ENCODE results near the gene RASD2.
A peak's percentile ranks its signal among the peaks of the same experiment; 100 is the strongest.

RASD2 gene

DNA sequence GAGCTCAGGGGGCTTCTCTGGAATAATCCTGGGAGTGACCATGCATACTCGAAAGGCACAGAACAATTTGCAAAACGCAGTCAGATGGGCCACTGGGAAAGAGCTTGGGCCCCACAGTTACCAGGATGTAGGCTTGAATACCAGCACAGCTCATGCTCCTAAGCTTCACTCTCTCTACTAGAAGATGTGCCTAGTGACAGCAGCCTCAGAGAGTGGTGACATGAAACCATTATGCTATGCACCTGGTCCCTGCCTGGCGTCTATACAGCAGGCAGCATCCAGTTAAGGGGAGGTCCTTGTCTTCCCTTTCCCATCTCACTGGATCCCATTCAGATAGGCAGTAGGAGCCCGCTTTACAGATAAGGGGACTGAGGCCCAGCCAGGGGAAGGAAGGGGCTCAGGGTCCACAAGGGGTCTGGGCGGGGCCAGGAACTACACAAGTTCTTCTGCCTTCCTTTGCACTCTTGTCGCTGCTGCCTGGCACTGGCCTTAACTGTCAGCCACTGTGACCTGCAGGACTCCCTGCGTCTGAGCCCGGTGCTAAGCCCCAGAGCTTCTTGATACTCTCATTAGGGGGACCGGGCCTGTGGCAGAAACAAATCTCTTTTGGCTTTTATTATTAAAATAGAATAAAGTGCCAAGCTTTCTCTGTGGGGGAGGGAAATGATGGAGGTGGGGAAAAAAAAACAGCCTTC, 21.2 kb upstream of the RASD2 start:
- no peak for DNase-seq

DNA sequence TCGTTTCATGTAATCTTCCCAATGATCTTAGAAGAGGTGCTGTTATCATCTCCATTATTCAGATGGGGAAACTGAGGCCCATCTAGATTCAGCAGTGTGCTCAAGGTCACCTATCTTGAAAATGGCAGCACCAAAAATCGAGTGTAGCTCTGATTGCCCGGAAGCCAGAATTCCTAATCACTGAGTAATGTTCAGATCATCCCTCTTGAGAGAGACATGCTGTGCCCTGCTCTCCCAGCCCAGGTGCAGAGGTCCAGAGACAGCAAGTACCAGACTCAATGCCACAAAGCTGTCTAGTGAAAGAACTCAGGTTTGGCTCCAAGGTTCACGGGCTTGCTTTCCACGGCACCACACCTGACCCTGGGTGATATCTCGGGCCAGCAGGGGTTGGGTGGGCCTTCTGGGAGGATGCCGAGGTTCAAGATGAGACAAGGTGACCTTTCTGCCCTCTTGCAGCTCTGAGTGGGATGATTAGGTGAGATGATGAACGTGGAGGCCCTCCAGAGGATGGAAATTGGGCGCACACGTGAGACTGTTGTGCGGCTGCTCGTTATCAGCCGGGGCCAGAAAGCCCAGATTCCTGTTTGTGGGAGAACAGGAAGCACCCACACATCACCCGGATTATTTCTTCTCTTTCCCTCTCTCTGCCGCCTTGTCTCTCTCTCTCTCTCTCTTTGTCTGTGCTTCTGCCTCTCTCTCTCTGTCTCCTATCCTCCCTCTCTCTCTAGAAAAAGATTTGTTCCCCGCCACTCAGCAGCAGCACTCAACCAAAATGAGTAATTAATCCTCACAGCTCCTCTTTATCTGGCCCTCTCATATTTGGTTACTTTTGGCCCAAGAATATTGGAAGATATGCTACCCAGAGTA, 19.0 kb upstream of the RASD2 start:
- DNase-seq = no peak

DNA sequence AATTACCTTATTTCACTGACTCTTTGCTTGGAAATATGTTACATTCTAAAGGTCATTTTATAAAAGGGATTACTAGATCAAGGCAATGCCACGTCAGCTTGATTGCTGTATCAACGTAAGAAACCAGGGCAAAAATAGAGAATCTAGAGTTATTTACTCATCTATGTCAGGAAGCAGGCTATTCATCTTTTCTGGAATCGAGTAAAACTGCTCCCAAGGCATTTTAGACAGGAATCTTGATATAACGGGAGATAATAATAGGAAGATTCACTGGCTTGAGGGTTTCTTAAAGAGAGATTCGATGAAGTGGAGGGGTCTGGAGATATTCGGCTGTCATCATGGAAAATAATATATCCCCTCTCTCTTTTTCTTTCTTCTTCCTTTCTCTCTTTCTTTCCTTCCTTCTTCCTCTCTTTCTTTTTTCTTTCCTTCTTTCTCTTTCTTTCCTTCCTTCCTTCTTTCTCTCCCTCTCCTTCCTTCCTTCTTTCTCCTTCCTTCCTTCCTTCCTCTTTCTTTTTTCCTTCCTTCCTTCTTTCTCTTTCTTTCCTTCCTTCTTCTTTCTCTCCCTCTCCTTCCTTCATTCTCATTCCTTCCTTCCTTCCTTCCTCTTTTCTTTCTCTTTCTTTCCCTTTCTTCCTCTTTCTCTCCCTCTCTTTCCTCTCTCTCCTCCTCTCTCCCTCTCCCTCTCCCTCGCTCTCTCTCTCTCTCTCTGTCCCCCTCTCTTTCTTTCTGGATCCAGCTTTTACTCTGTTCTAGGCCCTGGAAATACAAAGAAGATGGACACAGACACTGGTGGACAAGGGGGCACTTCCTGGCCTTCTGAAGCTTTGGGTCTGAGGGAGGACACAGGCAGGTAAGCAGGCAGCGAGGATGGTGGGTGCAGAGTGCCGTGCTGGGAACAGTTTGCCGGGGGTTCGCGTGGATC, 18.1 kb upstream of the RASD2 start:
- DNase-seq = no peak

DNA sequence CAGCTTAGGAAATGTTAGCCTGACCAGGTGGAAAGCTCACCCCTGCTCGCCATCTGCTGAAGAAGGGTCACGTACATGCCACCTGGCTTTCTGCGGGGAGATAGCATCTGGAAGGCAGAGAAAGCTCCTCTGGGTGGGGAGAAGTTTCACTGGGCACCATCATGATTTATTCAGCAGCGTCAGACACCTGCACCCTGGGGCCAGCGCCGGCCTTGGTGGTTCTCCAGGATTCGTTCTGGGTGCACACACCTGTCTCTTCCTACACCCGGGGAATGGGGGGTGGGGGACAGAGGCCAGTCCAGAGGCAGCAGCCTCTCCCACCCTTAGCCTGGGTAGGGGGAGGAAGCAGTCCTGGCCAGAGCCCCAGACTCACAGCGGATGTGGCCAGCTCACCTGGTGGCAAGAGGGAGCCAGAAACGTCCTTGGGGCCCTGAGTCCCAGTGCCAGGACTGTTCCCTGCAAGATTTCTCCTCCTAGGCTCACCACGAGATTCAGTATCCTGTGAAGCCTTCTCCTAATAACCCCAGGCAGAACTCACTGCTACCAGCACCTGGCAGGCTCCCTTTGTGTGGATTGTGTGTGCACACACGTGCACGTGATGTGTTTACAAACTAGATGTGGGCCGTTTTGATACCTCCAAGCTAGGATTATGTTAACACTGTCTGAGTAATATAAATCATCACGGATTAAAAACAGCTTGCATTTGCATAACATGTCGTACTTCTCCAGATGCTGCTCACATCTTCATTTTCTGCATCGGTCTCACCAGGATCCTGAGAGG, 17.3 kb upstream of the RASD2 start:
- no peak for DNase-seq

DNA sequence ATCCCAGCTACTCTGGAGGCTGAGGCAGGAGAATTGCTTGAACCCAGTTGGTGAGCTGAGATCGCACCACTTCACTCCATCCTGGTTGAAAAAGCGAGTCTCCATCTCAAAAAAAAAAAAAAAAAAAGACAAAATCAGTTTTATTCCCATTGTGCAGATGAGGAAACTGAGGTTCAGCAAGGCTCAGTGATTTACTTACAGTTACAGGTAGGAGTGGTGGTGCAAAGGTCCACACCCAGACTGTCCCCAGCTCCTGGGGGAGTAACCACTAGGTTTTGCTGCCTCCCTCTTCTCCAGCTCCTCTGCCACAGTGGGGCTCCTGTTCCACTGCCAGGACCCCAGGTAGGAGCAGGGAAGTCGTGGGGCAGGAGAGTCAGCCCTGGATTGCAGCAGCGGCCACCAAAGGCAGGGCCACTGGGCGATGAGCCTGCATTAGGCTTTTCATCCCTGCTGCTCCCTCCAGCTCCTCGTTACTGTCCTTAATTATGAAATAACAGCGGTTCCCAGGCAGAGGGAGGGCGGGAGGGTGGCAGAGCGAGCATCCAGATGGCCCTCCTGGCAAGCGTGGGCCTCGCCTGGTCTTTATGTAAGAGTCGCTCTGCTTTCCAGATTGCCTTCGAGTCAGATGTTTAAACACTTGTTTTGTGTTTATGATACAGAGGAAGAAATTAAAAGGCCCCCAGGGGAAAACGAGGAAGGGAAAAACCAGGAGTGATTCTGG, 15.5 kb upstream of the RASD2 start:
- no peak for DNase-seq

DNA sequence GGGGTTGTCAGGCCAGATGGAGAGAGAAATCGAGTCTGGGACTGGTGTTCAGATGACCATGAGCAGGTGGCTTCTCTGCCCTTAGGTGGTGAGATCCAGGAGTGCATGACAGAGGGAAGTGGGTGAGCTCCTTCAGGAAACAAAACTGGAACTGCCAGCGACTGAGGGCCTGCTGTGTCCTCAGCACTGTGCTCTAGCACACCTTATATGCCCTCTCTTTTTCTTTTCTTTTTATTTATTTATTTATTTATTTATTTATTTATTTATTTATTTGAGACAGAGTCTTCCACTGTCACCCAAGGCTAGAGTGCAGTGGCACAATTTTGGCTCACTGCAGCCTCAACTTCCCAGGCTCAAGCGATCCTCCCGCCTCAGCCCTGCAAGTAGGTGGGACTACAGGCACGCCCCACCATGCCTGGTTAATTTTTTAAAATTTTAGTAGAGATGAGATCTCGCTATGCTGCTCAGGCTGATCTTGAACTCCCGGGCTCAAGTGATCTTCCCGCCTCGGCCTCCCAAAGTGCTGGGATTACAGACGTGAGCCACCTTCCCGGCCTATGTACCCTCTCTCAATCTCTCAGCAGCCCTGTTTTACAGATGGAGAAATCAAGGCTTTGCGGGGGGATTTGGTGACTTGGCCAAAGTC, 14.8 kb upstream of the RASD2 start:
- DNase-seq = no peak

DNA sequence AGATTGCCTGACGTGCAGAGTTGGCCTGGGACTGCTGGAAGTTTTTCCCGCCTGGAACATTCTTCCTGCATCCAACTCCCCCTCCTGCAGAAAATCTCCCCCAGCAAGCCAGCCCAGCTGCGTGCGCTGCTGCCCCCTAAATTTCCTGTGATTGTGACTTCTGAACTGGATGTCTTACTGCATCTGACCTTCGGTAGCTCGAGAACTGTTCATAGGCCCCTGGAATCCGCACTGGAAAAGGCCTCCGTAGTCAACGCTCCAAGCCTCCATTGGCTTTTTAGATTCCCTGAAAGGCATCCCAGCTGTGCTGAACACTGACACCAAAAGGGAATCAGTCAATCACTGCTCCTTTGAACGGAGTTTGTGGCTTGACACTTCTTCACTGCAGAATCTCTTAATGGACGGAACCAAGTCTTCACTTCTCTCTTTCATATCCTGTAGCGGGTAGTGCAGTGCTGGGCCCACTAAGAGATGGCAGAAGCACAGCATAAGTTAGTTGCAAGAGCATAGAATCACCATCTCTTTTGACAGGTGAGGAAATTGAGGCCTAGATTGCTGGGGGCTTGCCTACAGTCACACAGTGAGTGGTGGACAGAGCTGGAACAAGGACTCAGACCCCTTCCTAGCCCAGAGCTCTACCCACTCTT, 14.2 kb upstream of the RASD2 start:
- DNase-seq = no peak

DNA sequence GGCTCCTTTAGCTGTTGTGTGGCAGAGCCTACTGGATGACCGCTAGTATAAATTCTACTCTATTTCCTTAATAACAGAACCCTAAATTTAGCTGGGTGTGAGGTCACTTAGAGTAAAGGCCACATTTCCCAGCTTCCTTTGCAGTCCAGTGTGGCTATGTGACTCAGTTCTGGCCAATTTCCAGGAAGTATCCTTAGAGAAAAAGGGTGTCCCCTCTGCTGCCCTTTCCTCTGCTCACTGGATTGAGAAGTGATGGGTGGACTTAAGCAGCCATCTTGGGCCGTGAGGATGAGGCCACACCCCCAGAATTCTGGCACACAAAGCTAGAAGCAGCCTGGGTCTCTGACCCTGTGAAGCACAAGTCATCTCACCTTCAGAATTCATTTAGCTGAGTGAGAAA, 11.7 kb upstream of the RASD2 start:
- no peak for DNase-seq

DNA sequence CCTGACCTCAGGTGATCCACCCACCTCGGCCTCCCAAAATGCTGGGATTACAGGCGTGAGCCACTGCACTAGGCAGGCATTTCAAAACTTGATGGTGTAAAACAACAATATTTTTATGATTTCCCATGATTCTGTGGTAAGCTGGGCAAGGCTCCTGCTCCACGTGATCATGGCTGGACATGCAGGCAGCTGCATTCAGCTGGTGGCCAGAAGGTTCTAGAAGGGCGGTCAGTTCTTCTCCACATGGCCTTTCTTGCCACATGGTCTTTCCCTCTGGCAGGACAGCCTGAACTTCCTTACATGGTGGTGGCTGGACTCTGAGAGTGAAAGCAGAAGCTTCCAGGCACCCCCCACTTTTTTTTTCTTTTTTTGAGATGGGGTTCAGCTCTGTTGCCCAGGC, 9.9 kb upstream of the RASD2 start:
- DNase-seq = no peak

DNA sequence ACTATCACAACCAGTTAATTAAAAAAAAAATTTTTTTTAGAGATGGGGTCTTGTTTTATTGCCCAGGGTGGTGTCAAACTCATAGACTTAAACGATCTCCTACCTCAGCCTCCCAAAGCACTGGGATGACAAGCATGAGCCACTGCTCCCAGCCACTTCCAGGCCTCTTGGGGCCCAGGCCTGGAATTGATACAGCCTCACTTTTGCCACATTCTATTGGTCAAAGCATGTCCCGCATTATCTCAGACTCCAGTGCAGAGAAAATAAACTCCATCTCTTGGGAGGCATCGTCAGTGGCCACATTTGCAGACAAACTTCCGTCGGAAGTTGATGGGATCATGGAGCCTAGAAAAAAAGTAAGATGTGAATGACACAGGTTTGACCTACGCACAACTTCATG, 9.4 kb upstream of the RASD2 start:
- DNase-seq = no peak

DNA sequence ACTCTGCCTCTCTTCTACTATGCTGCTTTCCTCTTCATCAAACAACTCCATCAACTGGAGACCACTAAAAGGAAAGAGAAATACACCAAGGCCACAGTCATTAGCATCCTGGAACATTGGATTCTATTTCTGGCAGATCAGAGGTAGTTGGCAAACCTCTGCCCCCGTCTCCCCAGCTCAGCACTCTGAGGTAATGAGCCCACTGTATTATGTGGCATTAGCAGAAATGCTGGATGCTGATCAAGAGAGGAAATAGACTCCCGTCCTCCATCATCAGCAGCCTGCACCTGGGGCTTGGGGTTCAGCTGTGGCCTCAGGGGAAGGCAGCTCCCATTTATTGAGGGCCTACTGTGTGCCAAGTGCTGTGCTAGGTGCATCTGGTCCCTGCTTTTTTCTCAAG, 9.0 kb upstream of the RASD2 start:
- no peak for DNase-seq

DNA sequence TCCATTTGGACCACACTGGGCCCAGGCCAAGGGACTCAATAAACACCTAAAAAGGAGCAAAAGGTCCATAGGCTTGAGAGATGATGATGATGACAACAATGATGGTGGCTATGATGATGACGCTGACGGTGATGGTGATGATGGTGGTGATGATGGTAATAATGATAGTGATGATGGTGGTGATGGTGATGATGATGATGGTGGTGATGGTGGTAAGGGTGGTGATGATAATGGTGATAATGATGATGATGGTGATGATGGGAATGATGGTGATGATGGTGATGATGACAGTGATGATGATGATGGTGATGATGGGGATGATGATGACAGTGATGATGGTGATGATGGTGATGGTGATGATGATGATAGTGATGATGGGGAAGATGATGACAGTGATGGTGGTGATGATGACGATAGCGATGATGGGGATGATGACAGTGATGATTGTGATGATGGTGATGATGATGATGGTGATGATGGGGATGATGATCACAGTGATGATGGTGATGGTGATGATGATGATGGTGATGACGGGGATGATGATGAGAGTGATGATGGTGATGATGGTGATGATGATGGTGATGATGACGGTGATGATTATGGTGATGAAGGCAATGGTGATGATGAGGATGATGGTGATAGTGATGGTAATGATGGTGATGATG, 7.1 kb upstream of the RASD2 start:
- DNase-seq = no peak

DNA sequence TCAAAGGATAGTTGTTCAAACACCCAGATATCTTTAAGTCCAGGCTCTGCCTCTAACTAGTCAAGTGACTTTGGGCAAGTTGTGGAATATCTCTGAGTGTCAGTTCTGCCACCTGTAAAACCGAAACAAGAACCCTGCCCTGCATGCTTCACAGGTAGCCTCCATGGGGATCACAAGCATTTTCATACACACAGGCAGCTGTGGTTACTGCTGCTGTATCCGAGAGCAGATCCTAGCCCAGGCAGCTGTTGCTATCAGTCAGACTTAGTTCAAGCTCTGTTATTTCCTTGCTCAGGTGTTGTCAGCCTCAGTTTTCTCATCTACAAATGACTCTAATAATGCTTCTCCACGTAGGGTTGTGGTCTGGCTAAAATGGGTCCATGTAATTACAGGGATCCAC, 6.5 kb upstream of the RASD2 start:
- no peak for DNase-seq

DNA sequence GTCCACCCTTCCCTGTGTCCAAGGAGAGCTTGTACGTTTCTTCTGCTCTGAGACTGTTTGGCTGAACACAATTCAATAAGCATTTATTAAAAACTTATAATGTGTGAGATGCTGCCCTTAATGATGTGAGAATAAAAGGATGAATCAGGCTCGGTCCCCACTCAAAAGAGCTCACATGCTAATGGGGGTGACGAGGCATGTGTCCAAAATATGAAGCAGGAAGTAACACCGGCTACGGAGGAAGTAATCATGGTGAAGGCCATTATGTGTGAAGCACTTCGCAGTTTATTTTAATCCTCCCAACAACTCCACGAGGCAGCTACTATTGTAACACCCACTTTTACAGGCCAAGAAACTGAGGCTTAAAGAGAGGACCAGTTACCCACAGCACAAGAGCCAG, 3.4 kb upstream of the RASD2 start:
- no peak for DNase-seq

DNA sequence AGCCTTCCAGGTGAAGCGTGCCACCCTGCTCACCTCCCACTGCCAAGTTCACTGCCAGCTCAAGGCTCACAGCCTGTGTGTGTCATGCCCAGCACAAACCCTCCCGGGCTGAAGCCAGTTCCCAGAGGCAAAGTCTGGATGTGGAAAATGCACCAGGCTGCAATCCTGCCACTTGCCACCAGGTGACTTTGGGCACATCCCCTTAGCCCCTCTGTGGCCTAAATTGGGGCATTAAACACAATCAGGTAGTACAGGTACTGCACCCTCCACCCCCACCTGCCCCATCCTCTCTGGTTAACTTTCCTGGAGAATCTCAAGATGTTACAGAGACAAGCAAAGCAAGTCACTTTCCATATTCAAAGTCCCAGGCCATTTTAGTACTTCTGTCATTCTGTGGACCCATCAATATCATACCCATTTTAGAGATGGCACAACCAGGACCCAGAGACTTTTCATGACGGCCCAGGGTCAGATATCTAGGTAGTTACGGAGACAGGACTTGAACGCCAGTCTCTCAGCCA, 1.8 kb upstream of the RASD2 start:
- DNase-seq = peak in 1 of 2 donors; percentile 33

DNA sequence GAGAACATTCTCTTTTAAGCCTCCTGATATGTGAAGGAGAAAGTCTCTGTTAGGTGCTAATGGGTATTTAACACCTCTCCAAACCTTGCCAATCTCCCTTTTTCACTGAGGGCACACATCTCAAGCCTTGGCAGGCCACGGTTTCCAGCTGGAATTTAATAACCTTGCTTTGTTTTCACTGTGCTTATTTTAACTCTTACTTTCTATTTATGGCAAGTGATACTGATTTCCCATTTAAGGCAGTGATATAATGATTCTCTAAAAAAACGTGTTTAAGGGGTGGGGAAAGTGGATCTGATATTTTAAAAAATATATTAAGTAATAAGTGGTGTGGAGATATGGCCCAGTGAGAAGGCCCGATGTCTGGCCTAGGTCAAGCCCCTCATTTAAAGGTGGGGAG, 1.1 kb upstream of the RASD2 start:
- no peak for DNase-seq

DNA sequence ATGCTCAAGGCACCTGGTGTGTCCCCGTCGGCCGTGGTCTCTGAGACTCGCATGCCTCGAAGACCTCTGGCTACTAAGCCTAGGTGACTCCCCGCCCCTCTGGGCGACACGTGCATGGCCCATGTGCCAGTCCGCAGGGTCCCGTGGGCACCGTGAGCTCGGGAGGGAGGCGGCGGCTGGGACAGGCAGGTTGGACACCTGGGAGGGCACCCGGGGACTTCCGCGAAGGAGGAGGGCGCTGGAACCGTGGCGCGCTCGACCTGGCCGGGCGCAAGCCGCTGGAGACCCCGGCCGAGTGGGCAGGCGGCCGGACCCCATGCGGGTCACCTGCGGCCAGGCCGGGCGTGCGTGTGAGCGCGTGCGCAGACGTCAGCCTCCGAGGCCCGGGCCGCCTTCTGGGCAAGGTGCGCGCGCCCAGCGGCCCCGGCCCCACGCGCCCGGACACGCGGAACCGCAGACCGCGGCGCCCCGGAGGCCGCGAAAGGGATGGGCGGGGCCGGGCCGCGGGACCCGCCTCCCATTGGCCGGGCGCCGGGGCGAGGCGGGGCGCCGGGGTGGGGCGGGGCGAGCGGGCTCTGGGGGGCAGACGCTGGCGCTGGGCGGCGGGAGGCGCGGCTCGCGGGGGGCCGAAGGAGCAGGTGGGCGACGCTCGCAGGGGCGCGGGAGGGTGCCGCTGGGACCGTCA, 579 bp upstream of the RASD2 start:
- DNase-seq = peak; percentile 60 to 79

DNA sequence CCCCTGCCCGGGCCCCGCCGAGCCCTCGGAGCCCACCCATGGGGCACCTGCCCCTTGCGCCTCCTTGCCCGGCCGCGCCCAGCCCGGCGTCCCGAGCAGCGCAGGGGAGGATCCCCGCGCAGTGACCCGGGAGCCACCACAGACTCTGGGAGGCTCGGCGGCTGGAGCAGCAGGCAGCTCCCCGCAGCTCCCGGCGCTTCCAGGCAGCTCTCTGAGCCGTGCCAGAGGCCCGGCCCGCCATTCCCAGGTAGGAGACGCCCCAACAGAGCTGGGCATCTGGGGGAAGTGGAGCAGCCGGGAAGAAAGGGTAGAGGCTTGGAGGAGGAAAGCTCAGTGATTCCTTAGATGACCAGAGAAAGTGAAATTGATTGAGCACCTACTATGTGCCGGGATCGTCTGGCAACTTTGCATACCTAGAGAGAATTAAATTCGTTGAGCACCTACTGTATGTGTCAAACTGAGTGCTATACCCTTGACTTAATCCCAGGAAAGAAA, 670 bp downstream of the RASD2 start:
- no peak for DNase-seq

Data from CD4-positive, alpha-beta T cell treated with Interferon alpha-2 for 1 hour (primary cell).